ENCODE results near the gene ZNF77. TPM values are rescaled to one million over a fixed set of nuclear protein-coding genes. Genes with fewer than 3 reads are reported as not detected.
A peak's percentile ranks its signal among the peaks of the same experiment; 100 is the strongest.
"Not testable (repeated sequence)": the region's sequence is repeated elsewhere in the genome, so short reads cannot be mapped to it uniquely, and the experiment has no call there.

Gene ZNF77
- total RNA-seq, 2 experiments from 2014 or later = 5.4 to 6.8 TPM

DNA sequence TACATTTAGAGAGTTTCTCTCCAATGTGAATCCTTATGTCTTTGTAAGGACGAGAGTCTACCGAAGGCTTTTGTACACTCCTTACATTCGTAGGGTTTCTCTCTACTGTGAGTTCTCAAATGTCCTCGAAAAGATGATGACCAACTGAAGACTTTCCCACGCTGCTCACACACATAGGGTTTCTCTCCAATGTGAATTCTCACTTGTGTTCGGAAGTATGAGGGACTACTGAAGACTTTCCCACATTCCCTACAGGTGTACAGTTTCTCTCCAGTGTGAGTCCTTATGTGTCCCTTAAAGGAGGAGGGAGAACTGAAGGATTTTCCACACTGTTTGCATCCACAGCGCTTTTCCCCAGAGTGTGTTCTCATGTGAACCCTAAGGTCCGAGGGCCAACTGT lies 48.1 kb downstream of the ZNF77 start:
- H3K9me3 ChIP-seq (ENCODE audit: low read length) = no peaks in the 10 kb centered on the region
- no peak overlapping the region for H3K27ac ChIP-seq (ENCODE audit: low read depth, low read length, poor library complexity, severe bottlenecking)
- BruUV-seq (replicated peaks) = no TSS peak
- H3K9me2 ChIP-seq (ENCODE audit: insufficient read depth, low read length) = no peaks in the 10 kb centered on the region
- no peak for TF ChIP-seq EZH2phosphoT487 (IDR thresholded peaks at IDR 0.05; ENCODE audit: borderline replicate concordance, low read depth, low read length)
- TF ChIP-seq, protein P1, sequence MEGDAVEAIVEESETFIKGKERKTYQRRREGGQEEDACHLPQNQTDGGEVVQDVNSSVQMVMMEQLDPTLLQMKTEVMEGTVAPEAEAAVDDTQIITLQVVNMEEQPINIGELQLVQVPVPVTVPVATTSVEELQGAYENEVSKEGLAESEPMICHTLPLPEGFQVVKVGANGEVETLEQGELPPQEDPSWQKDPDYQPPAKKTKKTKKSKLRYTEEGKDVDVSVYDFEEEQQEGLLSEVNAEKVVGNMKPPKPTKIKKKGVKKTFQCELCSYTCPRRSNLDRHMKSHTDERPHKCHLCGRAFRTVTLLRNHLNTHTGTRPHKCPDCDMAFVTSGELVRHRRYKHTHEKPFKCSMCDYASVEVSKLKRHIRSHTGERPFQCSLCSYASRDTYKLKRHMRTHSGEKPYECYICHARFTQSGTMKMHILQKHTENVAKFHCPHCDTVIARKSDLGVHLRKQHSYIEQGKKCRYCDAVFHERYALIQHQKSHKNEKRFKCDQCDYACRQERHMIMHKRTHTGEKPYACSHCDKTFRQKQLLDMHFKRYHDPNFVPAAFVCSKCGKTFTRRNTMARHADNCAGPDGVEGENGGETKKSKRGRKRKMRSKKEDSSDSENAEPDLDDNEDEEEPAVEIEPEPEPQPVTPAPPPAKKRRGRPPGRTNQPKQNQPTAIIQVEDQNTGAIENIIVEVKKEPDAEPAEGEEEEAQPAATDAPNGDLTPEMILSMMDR (conservative IDR thresholded peaks at IDR 0.05; ENCODE audit: low read length) = no peak
- intact Hi-C loops (cut with micrococcal nuclease; ENCODE audit: unreplicated experiment) = no loop called here
- no peaks in the 10 kb centered on the region for H4K20me1 ChIP-seq (ENCODE audit: insufficient read depth, low read length)
- H2AFZ ChIP-seq (ENCODE audit: low read length) = no peak overlapping the region
- POLR2A ChIA-PET = no interaction called here
- H3K4me2 ChIP-seq (ENCODE audit: low read length) = no peak overlapping the region
- H3K36me3 ChIP-seq (ENCODE audit: insufficient read depth, low read length) = no peaks in the 10 kb centered on the region
- peaks cover 2% of the 10 kb centered on the region; the same call in 1 of the 2 replicates for H3K79me2 ChIP-seq (ENCODE audit: insufficient read depth, low read depth, low read length)
- no peak overlapping the region for H3K4me3 ChIP-seq (ENCODE audit: low read depth, low read length, poor library complexity, severe bottlenecking)
- CTCF ChIA-PET (ENCODE audit: unreplicated experiment) = no interaction called here
- DNase-seq (ENCODE audit: low spot score) = no peak
- H3K4me1 ChIP-seq (ENCODE audit: insufficient read depth, low read length, poor library complexity, severe bottlenecking) = peaks cover 5% of the 10 kb centered on the region

DNA sequence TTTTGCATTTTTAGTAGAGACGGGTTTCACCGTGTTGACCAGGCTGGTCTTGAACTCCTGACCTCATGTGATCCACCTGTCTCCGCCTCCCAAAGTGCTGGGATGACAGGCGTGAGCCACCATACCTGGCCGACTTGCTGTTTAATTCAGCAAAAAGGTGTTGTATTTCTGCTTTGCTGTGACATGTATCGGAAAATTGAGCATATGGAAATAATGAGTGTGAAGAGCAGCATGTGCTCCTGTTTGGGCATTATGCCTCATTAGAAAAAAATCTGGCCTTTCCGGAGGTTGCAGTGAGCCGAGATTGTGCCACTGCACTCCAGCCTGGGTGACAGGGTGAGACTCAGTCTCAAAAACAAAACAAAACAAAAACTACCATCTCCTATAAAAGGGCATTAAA lies 54.2 kb downstream of the ZNF77 start:
- H3K27ac ChIP-seq (ENCODE audit: low read depth, low read length, poor library complexity, severe bottlenecking); BruUV-seq (replicated peaks); H3K9me3 ChIP-seq (ENCODE audit: low read length); H2AFZ ChIP-seq (ENCODE audit: low read length); intact Hi-C loops (cut with micrococcal nuclease; ENCODE audit: unreplicated experiment); H4K20me1 ChIP-seq (ENCODE audit: insufficient read depth, low read length); POLR2A ChIA-PET; DNase-seq (ENCODE audit: low spot score); CTCF ChIA-PET (ENCODE audit: unreplicated experiment); H3K79me2 ChIP-seq (ENCODE audit: insufficient read depth, low read depth, low read length); H3K36me3 ChIP-seq (ENCODE audit: insufficient read depth, low read length); H3K9me2 ChIP-seq (ENCODE audit: insufficient read depth, low read length): not testable (repeated sequence)
- H3K4me3 ChIP-seq (ENCODE audit: low read depth, low read length, poor library complexity, severe bottlenecking) = peak overlapping the region; percentile 52
- peak overlapping the region; percentile 50 for H3K4me2 ChIP-seq (ENCODE audit: low read length)
- peaks cover 33% of the 10 kb centered on the region for H3K4me1 ChIP-seq (ENCODE audit: insufficient read depth, low read length, poor library complexity, severe bottlenecking)

DNA sequence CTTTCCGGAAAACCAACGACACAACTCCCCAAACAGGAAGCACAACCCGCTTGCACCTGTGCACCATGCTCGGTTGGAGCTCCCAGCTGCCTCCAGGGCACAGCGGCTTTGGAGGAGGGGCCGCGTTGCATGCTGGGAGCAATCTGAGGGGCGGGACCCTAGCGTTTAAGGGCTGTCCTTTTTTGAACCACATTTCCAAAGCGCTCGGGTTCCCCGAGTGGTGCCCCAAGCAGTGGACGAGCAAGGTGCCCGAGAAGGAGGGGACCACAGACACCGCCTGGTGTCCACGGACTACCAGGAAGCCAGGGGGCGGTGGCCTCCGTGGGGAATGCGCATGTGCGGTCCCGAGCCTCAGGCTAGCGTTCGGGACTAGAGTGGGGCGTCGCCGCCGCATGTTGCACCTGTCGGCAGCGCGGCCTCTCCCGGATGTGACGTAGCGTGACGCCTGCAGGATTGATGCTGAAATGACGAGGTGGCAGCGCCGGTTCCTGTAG lies 56.0 kb downstream of the ZNF77 start:
- H3K4me3 ChIP-seq (ENCODE audit: low read depth, low read length, poor library complexity, severe bottlenecking) = peak overlapping the region; percentile 25
- peak overlapping the region; percentile 45; the same call in 1 of the 2 replicates for H3K4me2 ChIP-seq (ENCODE audit: low read length)
- no peaks in the 10 kb centered on the region for H3K79me2 ChIP-seq (ENCODE audit: insufficient read depth, low read depth, low read length)
- BruUV-seq (replicated peaks) = no TSS peak
- H3K4me1 ChIP-seq (ENCODE audit: insufficient read depth, low read length, poor library complexity, severe bottlenecking) = peaks cover 33% of the 10 kb centered on the region
- intact Hi-C loops (cut with micrococcal nuclease; ENCODE audit: unreplicated experiment) = no loop called here
- TF ChIP-seq, protein P1 (conservative IDR thresholded peaks at IDR 0.05; ENCODE audit: low read length) = no peak
- no peak for TF ChIP-seq EZH2phosphoT487 (IDR thresholded peaks at IDR 0.05; ENCODE audit: borderline replicate concordance, low read depth, low read length)
- H3K36me3 ChIP-seq (ENCODE audit: insufficient read depth, low read length) = no peaks in the 10 kb centered on the region
- peak; percentile 91 for DNase-seq (ENCODE audit: low spot score)
- no peaks in the 10 kb centered on the region for H4K20me1 ChIP-seq (ENCODE audit: insufficient read depth, low read length)
- ChIA-PET CTCF (ENCODE audit: unreplicated experiment) (no interaction called here), POLR2A (no interaction called here)
- H3K27ac ChIP-seq (ENCODE audit: low read depth, low read length, poor library complexity, severe bottlenecking) = peak overlapping the region; percentile 74
- no peaks in the 10 kb centered on the region for H3K9me2 ChIP-seq (ENCODE audit: insufficient read depth, low read length)
- no peaks in the 10 kb centered on the region for H3K9me3 ChIP-seq (ENCODE audit: low read length)
- H2AFZ ChIP-seq (ENCODE audit: low read length) = peak overlapping the region; percentile 88; the same call in 1 of the 2 replicates
